Measurements from ENCODE around the gene CASQ1. TPM values are rescaled to one million over a fixed set of nuclear protein-coding genes. Genes with fewer than 3 reads are reported as not detected.

Gene CASQ1
- total RNA-seq, 3 donors from 2014 or later (not counting 1 experiment from before 2014, with no cell fraction given) = not detected

Other genes starting within 250 kb of the CASQ1 start
- not detected for gene IGSF9, start 245.0 kb upstream of the CASQ1 start, total RNA-seq
- gene SLAMF9, start 236.3 kb upstream of the CASQ1 start, total RNA-seq = not detected
- gene PIGM, start 158.6 kb upstream of the CASQ1 start, total RNA-seq = 1 to 10 TPM; 3.8 to 5.1 (median 3.9) TPM
- not detected for gene KCNJ10, start 120.4 kb upstream of the CASQ1 start, total RNA-seq
- not detected for gene KCNJ9, start 109.0 kb upstream of the CASQ1 start, total RNA-seq
- 10 to 100 TPM; 26.3 to 35.3 (median 32.1) TPM for gene IGSF8, start 92.0 kb upstream of the CASQ1 start, total RNA-seq
- gene ATP1A2, start 74.8 kb upstream of the CASQ1 start, total RNA-seq = not detected
- gene ATP1A4, start 39.0 kb upstream of the CASQ1 start, total RNA-seq = not detected
- gene PEA15, start 14.8 kb downstream of the CASQ1 start, total RNA-seq = 10 to 100 TPM; 25.3 to 27.9 (median 25.5) TPM
- gene DCAF8, start 72.0 kb downstream of the CASQ1 start, total RNA-seq = 100 to 1,000 TPM; 189 to 201 (median 189) TPM
- 10 to 100 TPM; 41.5 to 48.8 (median 47.8) TPM for gene PEX19, start 94.6 kb downstream of the CASQ1 start, total RNA-seq
- 100 to 1,000 TPM; 140 to 167 (median 148) TPM for gene COPA, start 152.7 kb downstream of the CASQ1 start, total RNA-seq
- gene NCSTN, start 152.8 kb downstream of the CASQ1 start, total RNA-seq = 100 to 1,000 TPM; 104 to 140 (median 110) TPM
- gene NHLH1, start 176.5 kb downstream of the CASQ1 start, total RNA-seq = under 1 TPM in 2 of 3 donors, not detected in 1; 0.13 to 0.16 TPM
- under 1 TPM in 1 of 3 donors, not detected in 2; 0.08 TPM for gene VANGL2, start 210.0 kb downstream of the CASQ1 start, total RNA-seq

Data from natural killer cell (primary cell).